Measurements from ENCODE around the gene DSP. TPM values are rescaled to one million over a fixed set of nuclear protein-coding genes. Genes with fewer than 3 reads are reported as not detected.

DSP gene
- total RNA-seq, 1 experiment from 2014 or later, result 76.1 TPM

GRCh38 chr6:7554533-7555275 is 13.2 kb downstream of the DSP start (continued):
- no peak for TF ChIP-seq HMGA2 (CRISPR knock-in tag; IDR thresholded peaks at IDR 0.05)

- DNase-seq (ENCODE audit: low spot score) (no peak), ATAC-seq (no peak)
- POLR2A ChIA-PET, result no interaction called here
- no peaks in the 10 kb centered on the region for H3K27me3 Mint-ChIP-seq (ENCODE audit: low read depth)
- H3K9me3 Mint-ChIP-seq, result no peaks in the 10 kb centered on the region
- peaks cover 32% of the 10 kb centered on the region for H3K36me3 Mint-ChIP-seq
- no peak overlapping the region for H3K27ac Mint-ChIP-seq
- peaks cover 9% of the 10 kb centered on the region for H3K4me1 Mint-ChIP-seq
- TF ChIP-seq ATF2 (CRISPR knock-in tag; IDR thresholded peaks at IDR 0.05; ENCODE audit: borderline replicate concordance, low read depth) (no peak), JUN (CRISPR knock-in tag; IDR thresholded peaks at IDR 0.05) (no peak), MYBL2 (CRISPR knock-in tag; IDR thresholded peaks at IDR 0.05) (no peak)
- no peak overlapping the region for H3K4me3 Mint-ChIP-seq
- CTCF ChIA-PET, result no interaction called here
These were observed 14.2 kb downstream of the DSP start for GRCh38 chr6:7555671-7556070.

- Mint-ChIP-seq H3K27ac (no peak overlapping the region), H3K4me3 (no peak overlapping the region), H3K27me3 (ENCODE audit: low read depth) (no peaks in the 10 kb centered on the region), H3K9me3 (no peaks in the 10 kb centered on the region), H3K4me1 (peaks cover 8% of the 10 kb centered on the region), H3K36me3 (peaks cover 41% of the 10 kb centered on the region)
- ChIA-PET CTCF (no interaction called here), POLR2A (no interaction called here)
- TF ChIP-seq EMX1 (CRISPR knock-in tag; IDR thresholded peaks at IDR 0.05), result no peak
- TF ChIP-seq ZBTB43 (CRISPR knock-in tag; IDR thresholded peaks at IDR 0.05), result no peak
- TF ChIP-seq ERG (CRISPR knock-in tag; IDR thresholded peaks at IDR 0.05), result no peak
- no peak for TF ChIP-seq HMGA2 (CRISPR knock-in tag; IDR thresholded peaks at IDR 0.05)
- TF ChIP-seq ZNF121 (CRISPR knock-in tag; IDR thresholded peaks at IDR 0.05), result no peak
- TF ChIP-seq NR3C1 (CRISPR knock-in tag; conservative IDR thresholded peaks at IDR 0.05; ENCODE audit: low read depth), result no peak
- no peak for DNase-seq (ENCODE audit: low spot score)
- ATAC-seq, result no peak
These were observed 15.1 kb downstream of the DSP start for GRCh38 chr6:7556394-7557106.

GRCh38 chr6:7557652-7558051 is 16.2 kb downstream of the DSP start:
- ChIA-PET POLR2A (no interaction called here), CTCF (no interaction called here)
- no peaks in the 10 kb centered on the region for H3K27me3 Mint-ChIP-seq (ENCODE audit: low read depth)
- DNase-seq (ENCODE audit: low spot score), result no peak
- peaks cover 47% of the 10 kb centered on the region for H3K36me3 Mint-ChIP-seq
- 0 out of 2 replicates have a peak overlapping the region, but pooled peaks have one; percentile 43 for H3K27ac Mint-ChIP-seq
- peaks cover 7% of the 10 kb centered on the region for H3K4me1 Mint-ChIP-seq
- TF ChIP-seq OVOL2 (CRISPR knock-in tag; IDR thresholded peaks at IDR 0.05; ENCODE audit: borderline replicate concordance) (no peak), ZNF416 (CRISPR knock-in tag; IDR thresholded peaks at IDR 0.05) (no peak), ZNF423 (CRISPR knock-in tag; IDR thresholded peaks at IDR 0.05) (no peak), TEAD1 (CRISPR knock-in tag; IDR thresholded peaks at IDR 0.05) (no peak), NR3C1 (CRISPR knock-in tag; conservative IDR thresholded peaks at IDR 0.05; ENCODE audit: low read depth) (no peak), SOX15 (CRISPR knock-in tag; IDR thresholded peaks at IDR 0.05) (no peak), ZNF425 (CRISPR knock-in tag; conservative IDR thresholded peaks at IDR 0.05) (no peak), AR (CRISPR knock-in tag; IDR thresholded peaks at IDR 0.05) (no peak), ZNF671 (CRISPR knock-in tag; IDR thresholded peaks at IDR 0.05) (no peak), SP1 (CRISPR knock-in tag; conservative IDR thresholded peaks at IDR 0.05) (no peak), MXD4 (CRISPR knock-in tag; IDR thresholded peaks at IDR 0.05; ENCODE audit: borderline replicate concordance) (no peak)
- no peak overlapping the region for H3K4me3 Mint-ChIP-seq
- H3K9me3 Mint-ChIP-seq, result no peaks in the 10 kb centered on the region
- no peak for ATAC-seq
